Myocyte (in vitro differentiated cells): ENCODE data around the gene STRN3. TPM values are rescaled to one million over a fixed set of nuclear protein-coding genes. Genes with fewer than 3 reads are reported as not detected.
"Not testable (repeated sequence)": the region's sequence is repeated elsewhere in the genome, so short reads cannot be mapped to it uniquely, and the experiment has no call there.

Experiments
- DNase-seq: peaks from one replicate; pipeline ENCODE4 v3.0.0-alpha.2; 2012; ENCODE audit warnings: low read depth
- total RNA-seq: library from RNA; depleted of rRNA; stranded (reverse); fragments of >200 nt; gene quantifications from 2 replicates; pipeline ENCODE4 v1.2.3, GENCODE V29; 2014

STRN3 gene
- total RNA-seq, 1 donor from 2014 or later, result 85.8 TPM

DNA sequence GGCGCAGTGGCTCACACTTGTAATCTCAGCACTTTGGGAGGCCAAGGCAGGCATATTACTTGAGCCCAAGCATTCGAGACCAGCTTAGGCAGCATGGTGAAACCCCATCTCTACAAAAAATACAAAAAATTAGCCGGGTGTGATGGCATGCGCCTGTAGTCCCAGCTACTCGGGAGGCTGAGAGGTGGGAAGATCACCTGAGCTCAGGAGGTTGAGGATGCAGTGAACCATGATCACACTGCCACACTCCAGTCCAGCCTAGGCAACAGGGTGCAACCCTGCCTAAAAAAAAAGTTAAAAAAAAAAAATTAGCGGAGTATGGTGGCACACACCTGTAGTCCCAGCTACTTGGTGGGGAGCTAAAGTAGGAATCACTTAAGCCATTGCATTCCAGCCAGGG, 22.2 kb downstream of the STRN3 start:
- DNase-seq, result not testable (repeated sequence)

DNA sequence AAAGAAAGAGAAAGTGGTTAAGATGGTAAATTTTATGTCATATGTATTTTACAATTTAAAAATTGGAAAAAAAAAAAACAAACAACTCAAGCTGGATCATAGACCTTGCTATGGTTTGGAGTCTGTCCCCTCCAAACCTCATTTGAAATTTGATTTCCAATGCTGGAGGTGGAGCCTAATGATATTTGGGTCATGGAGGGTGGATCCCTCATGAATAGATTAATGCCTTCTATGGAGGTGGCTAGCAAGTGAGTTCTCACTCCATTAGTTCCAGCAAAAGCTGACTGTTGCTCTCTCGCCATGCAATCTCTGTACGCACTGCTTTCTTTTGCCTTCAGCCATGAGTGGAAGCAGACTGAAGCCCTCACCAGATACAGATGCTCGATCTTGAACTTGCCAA, 22.9 kb downstream of the STRN3 start:
- no peak for DNase-seq

DNA sequence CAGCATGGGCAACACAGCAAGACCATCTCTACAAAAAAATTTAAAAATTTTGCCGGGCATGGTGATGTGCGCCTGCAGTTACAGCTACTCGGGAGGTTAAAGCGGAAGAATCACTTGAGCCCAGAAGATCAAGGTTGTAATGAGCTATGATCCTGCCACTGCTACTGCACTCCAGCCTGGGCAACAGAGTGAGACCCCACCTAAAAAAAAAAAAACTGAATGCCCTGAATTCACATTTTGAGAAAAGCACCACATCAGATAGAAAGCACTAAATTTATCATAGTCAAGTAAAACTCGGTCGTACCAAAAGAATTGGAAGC, 24.9 kb downstream of the STRN3 start:
- DNase-seq, result no peak

DNA sequence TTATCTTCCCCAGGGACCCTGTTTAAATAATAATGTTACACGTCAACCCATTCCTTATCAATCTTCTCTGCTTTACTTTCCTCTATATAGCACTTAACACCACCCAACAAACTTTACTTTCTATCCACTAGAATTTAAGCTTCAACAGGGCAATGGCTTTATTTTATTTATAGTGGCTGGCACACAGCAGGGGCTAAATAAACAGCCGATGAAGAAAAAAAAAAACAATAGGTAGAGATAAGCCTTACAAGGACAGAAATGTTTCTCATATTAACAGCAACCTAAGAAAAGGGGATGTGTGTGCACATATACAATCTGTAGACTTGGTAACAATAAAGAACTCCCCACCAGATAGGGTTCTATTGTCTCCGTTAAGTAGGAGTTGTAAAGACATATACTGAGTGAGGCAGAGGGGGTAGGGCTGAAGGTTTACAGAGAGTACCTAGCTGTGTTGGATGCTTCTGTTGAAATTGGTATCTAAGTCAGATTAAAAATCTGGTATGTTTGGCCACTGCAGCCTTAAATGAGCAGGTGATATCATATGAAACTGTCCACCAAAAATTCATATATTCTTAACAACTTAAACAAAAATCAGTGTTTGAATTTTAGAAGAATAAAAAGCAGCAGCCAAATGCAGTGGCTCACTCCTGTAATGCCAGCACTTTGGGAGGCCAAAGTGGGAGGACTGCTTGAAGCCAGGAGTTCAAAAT, 25.4 kb downstream of the STRN3 start:
- no peak for DNase-seq

DNA sequence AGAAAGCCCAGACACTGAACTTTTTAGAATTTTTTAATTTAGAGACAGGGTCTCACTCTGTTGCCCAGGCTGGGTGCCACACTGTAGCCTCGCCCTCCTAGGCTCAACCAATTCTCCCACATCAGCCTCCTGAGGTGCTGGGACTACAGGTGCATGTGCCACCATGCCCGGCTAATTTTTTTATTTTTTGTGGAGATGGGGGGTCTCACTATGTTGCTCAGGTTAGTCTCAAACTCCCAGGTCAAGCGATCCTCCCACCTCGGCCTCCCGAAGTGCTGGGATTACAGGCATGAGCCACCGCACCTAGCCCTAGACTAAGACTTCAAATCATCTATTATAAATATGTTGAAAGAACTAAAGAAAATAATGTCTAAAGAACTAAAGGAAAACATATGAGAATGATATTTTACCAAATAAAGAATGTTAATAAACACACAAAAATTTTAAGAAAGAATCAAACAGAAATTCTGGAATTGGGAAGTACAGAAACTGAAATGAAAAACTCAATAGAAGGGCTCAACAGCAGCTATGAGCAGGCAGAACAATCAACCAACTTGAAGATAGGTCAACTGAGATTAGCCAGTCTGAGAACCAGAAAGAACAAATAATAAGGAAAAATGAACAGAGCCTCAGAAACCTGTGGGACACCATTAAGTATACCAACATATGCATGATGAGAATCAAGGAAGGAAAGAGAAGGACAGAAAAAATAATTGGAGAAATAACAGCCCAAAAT, 27.0 kb downstream of the STRN3 start:
- no peak for DNase-seq

DNA sequence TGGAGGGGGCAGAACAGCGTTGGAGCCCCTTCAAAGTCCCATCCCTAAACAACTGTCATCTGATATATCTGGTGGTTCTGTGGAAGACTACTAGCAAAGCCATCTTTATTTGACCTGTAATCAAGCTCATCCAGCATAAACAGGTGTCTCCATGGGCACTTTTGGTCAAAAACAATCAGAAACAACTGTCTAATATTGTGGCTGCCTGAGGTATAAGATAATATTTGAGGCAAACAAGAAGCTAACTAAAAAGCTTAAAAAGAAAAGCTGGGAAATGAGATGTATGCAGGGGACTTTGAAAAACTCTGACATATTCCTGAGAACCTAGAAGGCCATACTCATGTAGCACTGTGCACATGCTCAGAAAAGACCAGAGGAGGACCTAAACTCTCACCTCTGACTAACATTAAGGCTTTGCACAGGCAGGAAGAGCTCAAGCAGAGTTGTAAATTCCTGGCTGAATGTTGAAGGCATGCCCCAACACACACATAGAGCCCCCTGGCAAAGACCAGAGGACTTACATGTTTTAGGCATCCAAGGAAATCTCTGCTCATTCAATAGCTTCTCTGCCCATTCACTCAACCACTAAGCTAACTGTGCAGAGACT, 28.0 kb downstream of the STRN3 start:
- DNase-seq, result peak; percentile 23

DNA sequence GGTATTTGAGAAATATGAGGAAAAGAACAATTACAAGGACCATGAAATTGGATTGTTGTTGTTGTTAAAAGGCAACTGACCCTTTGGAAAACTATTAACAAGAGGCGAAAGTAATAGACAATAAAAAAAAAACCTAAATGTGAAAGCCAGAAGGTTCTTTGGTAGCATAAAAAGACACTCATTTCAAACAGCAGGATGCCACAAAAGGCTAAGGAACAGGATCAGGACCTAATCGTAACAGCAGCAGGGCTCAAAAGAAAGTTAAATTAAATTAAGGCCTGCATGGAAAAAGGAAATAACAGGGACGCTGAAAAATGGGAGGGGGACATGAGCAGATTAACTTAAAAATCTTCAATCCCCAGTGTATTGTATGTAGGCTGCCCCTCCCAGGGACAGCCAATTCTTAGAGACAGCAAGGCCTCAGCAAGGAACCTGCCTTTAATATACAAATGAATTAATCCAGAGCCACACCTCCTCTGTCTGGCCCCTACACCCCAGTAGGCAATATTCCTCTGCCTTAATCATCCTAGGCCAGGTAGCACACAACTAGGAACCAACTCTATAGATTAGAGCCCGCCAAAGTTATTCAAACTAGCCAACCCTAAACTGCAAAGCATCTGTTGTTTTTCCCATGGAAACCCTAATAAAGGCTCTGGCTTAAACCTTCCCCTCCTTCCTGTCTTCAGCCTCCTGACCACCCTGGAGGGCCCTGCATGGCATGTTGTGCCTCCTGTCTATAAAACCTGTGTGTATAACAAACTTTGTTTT, 29.1 kb downstream of the STRN3 start:
- DNase-seq, result no peak

DNA sequence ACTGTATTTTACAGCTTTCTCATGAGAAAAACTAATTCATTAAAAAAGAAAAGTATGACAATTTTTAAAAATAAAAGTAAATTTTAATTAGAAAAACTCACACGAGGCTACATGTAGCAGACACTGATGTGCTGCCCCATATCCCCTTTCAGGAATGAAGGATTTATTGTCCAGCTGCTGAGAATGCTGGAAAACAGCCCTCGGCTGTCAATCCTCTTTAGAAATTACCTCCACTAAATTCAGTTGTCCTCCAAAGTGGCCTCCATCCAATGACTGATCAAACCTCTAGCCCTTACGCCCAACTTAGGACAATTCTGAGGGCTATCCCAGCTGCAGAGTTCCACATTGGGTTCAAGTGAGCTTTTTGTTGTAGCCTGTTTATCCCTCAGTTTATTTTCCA, 30.5 kb downstream of the STRN3 start:
- DNase-seq, result peak; percentile 61

DNA sequence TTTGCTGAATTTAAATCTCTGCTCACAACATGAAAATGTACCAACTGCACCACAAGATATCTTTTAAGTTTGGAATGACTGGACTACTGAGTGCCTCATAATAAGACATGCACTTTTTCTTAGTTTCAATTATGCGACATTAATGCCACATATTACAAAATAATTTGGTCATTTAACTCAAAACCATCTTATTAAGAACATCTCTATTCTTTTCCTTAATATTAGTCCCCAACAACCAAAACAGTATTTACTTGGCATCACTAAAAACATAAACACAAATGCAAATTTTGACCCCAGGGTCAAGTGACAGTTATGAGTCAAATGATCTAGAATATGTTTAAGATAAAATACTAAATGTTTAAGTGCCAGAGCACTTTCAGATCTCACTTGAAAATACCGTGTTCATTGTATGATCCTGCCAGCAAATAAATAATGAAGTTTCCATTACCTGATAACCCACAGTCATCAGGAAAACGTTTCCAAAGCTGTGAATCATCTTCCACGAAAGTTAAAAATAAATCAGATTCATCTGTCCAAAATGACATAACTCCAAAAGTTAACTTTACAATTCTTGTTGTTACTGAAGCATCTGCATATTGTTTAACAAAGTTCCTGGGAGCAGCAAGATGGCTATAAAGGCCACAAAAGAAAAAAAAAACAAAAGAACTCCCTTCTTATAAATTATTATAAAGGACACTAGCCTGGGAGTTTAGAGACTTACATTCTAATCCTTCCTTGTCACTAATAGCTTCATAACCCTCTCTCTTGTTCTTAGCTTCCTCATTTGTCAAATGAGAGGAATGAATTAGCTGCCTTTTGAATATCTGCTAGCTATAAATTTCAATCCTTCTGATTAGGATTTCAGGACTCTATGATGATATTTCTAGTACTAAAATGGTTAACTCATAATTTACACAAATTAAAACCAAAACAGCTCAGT, 31.2 kb downstream of the STRN3 start:
- peak; percentile 70 for DNase-seq

DNA sequence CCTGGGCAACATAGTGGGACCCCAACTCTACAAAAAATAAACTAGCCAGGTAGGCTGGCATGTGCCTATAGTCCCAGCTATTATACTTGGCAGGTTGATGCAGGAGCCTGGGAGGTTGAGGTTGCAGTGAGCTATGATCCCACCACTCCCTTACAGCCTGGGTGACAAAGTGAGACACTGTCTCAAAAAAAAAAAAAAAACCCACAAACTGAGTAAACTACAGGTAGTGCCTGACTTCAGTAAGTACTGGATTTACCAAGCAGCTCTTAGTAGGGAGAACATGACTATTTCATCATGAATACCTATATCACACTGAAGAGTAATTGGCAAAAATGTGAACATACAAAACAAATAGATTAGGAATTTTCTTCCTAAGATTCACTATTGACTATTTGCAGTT, 33.1 kb downstream of the STRN3 start:
- DNase-seq, result no peak

DNA sequence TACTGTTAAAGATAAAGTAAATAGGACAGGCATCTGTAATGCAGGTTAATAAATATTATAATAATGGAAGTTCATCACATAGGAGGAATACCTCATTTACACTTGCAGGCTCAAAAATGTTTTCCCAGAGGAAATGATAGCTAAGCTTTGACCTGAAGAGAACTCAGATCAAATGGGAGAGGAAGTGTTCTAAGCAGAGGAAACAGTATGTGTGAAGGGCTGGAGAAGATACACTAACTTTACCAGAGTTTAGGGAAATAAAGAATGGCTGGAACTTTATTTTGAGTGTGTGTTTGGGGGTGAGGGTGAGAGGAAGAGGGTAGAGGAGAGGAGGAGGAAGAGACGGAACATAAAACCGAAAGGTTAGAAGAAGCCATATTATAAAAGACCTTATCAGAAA, 34.8 kb downstream of the STRN3 start:
- DNase-seq, result no peak

DNA sequence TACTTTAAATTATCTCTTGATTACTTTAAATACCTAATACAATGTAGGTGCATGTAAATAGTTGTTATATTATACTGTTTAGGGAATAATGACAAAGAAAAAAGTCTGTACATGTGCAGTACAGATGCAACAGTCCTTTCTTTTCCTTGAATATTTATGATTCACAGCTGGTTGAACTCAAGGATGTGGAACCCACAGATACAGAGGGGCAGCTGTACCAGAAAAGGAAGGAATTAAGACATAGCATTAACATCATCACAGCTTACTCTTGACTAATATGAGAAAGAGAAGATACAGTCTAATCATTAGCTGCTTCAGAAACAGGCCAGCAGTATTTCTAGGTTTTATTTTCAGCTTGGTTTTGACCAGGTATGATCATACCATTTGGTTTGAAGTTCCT, 35.4 kb downstream of the STRN3 start:
- DNase-seq, result peak; percentile 18

DNA sequence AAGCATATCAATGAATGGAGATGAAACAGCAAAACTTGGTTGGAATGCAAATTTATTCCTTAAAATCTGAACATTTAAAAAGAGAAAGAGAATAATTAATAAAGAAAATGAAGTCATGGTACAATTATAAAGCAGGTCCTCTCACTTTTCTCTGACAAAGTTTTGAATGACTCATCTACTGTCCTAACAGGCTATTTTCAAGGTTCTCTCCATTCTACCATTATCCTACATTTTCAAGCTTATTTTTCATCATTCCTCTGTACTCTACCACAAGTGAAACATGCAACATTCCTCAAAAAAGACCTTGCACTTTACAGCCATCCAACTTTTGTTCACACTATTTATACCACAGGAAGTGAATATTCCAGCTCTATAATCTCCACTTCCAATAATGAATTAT, 37.7 kb downstream of the STRN3 start:
- DNase-seq, result peak; percentile 13

DNA sequence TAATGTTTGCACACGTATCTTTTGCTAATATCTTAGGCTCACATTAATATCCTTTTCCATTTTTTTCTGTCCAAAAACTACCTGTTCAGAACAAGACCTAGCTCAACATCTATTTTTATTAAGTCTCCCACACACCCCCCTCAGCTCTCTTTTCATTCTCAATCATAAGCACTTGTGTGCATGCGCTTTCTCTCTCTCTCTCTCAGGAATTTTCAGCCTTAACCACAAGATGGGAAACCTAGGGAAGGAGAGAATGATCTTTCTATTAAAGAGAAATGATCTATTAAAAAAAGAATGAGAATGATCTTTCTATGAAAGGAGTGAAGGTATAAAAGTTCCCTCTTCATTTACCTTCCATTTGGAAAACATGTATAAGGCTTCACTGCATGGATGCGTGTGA, 40.4 kb downstream of the STRN3 start:
- peak; percentile 53 for DNase-seq

DNA sequence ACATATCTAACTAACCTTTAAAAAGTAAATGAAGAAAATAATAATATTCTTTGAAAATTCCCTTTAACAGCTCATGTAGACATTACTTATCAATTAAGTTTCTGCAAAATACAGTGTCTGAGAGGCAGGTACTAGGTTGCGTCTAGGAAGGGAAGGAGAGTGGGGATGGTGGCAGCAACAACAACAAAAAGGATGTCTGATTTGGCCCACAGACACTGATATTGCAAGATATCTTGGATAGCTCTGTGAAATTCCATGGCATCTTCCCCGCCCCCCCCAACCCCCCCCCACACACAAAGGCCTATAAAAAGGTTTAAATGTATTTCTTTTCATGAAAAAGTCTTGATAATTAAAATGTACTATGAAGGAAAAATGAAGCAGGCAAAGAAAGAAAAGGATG, 42.3 kb downstream of the STRN3 start:
- DNase-seq, result no peak

DNA sequence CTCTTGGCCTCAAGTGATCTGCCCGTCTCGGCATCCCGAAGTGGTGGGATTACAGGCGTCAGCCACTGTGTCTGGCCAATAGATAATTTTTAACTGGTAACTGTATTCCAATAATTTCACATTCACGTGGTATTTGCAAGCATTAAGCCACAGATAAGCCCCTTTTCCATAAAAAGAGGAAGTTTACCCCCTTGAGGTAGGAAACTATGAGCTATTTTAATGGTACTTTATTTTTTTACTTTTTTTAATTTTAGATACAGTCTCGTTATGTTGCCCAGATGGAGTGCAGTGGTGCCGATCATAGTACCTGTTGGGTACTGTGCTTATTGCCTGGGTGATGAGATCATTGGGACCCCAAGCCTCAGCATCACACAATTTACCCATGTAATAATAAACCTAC, 43.6 kb downstream of the STRN3 start:
- DNase-seq, result no peak

DNA sequence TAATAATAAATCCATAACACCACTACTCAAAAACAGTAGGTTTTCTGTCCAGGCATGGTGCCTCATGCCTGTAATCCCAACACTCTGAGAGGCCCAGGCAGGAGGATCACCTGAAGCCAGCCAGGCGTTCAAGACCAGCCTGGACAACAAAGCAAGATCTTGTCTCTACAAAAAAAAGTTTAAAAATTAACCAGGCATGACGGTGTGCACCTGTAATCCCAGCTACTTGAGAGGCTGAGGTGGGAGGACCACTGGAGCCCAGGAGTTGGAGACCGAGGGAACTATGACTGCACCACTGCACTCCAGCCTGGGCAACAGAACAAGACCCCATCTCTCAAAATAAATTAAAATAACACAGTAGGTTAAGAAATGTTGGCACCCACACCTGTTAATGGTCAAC, 45.2 kb downstream of the STRN3 start:
- no peak for DNase-seq

DNA sequence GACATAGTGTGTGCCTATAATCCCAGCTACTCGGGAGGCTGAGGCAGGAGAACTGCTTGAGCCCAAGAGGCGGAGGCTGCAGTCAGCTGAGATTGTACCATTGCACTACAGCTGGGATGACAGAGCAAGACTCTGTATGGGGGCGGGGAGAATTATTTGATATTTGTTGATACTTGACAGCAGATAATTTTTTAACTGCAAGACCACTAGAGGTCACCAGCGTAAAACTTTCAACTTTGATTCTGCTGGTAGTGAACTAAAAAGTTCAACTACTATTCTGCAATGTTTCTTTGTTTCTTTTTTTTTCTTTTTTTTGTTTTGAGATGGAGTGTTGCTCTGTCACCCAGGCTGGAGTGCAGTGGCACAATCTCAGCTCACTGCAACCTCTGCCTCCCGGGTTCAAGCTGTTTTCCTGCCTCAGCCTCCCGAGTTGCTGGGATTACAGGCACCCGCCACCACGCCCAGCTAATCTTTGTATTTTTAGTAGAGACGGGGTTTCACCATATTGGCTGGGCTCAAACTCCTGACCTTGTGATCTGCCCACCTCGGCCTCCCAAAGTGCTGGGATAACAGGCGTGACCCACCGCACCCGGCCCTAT, 46.0 kb downstream of the STRN3 start:
- DNase-seq, result peak; percentile 87

DNA sequence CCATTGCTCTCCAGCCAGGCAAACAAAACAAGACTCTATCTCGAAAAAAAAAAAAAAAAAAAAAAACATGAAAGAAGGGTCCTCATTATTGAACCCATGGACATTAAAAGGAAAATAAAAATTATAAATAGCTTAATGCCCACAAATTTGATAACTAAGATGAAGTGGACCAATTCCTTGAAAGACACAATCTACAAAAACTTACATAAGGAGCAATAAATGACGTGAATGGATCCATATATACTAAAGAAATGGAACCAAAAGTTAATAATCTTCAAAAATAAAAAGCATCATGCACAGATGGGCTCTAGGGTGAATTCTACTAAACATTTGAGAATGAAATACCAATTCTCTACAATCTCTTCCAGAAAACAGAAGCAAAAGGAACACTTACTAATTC, 48.4 kb downstream of the STRN3 start:
- no peak for DNase-seq

DNA sequence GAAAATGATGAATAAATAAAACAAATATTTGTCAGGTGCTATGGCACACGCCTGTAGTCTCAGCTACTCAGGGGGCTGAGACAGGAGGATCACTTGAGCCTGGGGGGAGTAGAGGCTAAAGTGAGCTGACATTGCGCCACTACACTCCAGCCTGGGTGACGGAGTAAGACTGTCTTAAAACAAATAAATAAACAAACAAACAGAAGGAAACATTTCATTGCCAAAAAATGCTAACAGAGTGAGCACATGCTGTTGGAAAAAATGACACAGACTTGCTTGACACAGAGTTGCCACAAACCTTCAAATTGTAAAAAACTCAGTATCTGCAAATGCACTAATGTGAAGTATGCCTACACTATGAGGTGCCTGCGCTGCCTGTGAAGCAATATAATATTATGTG, 51.6 kb downstream of the STRN3 start:
- no peak for DNase-seq
